ENCODE data around the gene CCDC148.

Gene CCDC148

DNA sequence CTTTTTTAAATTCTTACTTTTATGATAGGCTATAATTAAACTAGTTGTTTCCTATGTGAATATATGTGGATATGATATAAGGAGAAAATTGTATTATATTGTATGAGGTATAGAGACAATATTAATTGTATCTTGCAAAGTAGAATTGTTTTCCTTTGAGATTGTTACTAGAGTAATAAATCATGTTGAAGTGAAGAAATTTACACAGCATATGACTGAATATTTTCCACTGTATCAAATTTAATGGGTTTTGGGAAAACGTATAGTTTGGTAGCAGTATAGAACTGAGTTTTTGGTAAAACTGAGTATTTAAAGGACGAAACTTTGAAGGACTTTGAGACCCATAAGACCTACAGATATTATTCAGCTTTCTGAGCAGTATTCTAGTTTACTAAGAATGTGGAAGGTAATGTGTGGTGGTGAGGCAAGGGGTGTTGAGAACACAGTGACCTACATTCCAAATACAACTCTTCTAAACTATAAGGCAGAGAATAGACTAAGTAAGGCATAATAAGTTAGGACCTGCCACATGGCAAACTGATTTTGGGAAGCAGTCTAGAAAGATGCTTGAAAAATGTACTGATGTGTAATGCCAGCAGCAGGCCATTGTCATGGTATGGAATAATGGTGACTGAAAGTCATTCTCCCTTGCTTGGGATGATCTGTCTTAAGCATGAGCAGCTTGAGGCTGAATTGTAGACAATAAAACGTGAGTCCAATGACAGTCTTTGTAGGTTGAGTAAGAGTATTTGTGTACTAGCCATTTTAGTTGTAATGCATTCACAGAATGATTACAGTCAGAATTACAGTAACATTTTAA, 29.8 kb upstream of the CCDC148 start:
- CTCF ChIA-PET: interaction anchor here (1.2 kb wide), 1 partner anchor 306 kb away, joined by 3 read pairs; no protein-coding TSS in a partner anchor

DNA sequence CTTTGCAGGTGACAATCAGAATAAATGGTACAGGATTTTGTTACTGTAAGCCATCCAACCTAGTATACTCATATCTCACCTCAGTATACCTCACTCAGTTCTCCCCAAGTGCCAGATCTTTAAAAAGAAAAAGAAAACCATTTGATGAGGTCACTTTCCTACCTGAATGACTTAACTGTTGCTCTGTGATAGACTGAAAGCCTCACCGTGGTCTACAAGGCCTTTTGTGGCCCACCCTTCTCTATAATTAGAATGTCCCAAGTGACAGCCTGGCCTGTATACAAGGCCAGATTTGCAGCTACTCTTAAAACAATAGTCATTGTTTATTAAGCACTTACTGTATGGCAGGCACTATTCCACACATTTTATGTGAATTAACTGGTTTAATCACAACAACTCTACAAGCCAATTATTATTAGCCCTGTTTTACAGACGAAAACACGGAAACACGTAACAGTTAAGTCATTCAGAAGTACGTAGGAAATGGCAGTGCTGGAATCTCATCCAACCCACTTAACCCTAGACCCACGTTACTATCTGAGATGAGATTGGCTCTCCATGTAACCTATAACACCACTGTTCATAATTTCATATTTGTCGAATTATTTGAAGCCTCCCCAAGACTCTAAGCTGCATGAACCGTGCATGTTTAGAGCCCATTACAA, 28.5 kb upstream of the CCDC148 start:
- TF ChIP-seq RBAK (tag by site-specific recombination; IDR thresholded peaks at IDR 0.05): no peak
- no peak for TF ChIP-seq SETDB1 (IDR thresholded peaks at IDR 0.05; ENCODE audit: insufficient read length, low read length)
- peak; percentile 34; the same call in 1 of the 2 replicates for TF ChIP-seq ATF2 (tag by site-specific recombination; IDR thresholded peaks at IDR 0.05; ENCODE audit: low read depth)
- H3K4me3 ChIP-seq (ENCODE audit: low read depth, low read length): no peak overlapping the region
- ChIA-PET CTCF (interaction anchor here (1.2 kb wide), 1 partner anchor 449 kb away, joined by 4 read pairs; no protein-coding TSS in a partner anchor), POLR2A (no interaction called here)
- H3K27ac ChIP-seq (ENCODE audit: extremely low read depth, low read depth, low read length): no peak overlapping the region
- no peaks in the 10 kb centered on the region for H3K9me3 ChIP-seq (ENCODE audit: control insufficient read depth, insufficient read depth, low read depth, low read length)
- H3K36me3 ChIP-seq (ENCODE audit: control insufficient read depth in 2 of 2, insufficient read depth in 1 of 2, low read length in 2 of 2): no peaks in the 10 kb centered on the region
- peaks cover 18% of the 10 kb centered on the region for H3K4me1 ChIP-seq (ENCODE audit: control insufficient read depth, insufficient read depth, low read length)

More for the DNA sequence above, 29.8 kb upstream of the CCDC148 start:
- H3K36me3 ChIP-seq (ENCODE audit: control insufficient read depth in 2 of 2, insufficient read depth in 1 of 2, low read length in 2 of 2): no peaks in the 10 kb centered on the region
- no peak overlapping the region for H3K4me3 ChIP-seq (ENCODE audit: low read depth, low read length)
- POLR2A ChIA-PET: no interaction called here
- no peak overlapping the region for H3K27ac ChIP-seq (ENCODE audit: extremely low read depth, low read depth, low read length)
- peaks cover 18% of the 10 kb centered on the region for H3K4me1 ChIP-seq (ENCODE audit: control insufficient read depth, insufficient read depth, low read length)
- TF ChIP-seq ZNF792 (tag by site-specific recombination; IDR thresholded peaks at IDR 0.05) (no peak), ZNF423 (tag by site-specific recombination; IDR thresholded peaks at IDR 0.05) (no peak), ZFP37 (tag by site-specific recombination; IDR thresholded peaks at IDR 0.05) (no peak), ZBTB1 (tag by site-specific recombination; IDR thresholded peaks at IDR 0.05) (no peak), ZNF600 (tag by site-specific recombination; IDR thresholded peaks at IDR 0.05) (peak; percentile 57)
- TF ChIP-seq, protein P1, sequence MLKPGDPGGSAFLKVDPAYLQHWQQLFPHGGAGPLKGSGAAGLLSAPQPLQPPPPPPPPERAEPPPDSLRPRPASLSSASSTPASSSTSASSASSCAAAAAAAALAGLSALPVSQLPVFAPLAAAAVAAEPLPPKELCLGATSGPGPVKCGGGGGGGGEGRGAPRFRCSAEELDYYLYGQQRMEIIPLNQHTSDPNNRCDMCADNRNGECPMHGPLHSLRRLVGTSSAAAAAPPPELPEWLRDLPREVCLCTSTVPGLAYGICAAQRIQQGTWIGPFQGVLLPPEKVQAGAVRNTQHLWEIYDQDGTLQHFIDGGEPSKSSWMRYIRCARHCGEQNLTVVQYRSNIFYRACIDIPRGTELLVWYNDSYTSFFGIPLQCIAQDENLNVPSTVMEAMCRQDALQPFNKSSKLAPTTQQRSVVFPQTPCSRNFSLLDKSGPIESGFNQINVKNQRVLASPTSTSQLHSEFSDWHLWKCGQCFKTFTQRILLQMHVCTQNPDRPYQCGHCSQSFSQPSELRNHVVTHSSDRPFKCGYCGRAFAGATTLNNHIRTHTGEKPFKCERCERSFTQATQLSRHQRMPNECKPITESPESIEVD (tag by site-specific recombination; IDR thresholded peaks at IDR 0.05): peak; percentile 61
- no peaks in the 10 kb centered on the region for H3K9me3 ChIP-seq (ENCODE audit: control insufficient read depth, insufficient read depth, low read depth, low read length)

DNA sequence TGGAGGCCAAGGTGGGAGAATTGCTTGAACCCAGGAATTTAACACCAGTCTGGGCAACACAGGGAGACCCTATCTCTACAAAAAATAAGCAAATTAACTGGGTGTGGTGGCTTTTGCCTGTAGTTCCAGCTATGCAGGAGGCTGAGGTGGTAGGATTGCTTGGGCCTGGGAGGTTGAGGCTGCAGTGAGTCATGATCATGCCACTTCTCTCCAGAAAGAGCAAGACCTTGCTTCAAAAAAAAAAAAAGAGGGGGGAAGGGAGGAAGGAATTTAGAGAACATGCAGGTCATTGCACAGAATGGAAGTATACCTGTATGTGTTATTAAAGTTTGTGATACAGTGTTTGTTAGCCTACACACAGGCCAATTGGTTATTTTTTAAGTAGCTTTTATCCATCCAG, 26.0 kb upstream of the CCDC148 start:
- H3K27ac ChIP-seq (ENCODE audit: extremely low read depth, low read depth, low read length): no peak overlapping the region
- H3K4me1 ChIP-seq (ENCODE audit: control insufficient read depth, insufficient read depth, low read length): peaks cover 11% of the 10 kb centered on the region
- CTCF ChIA-PET: interaction anchor here (0.9 to 1.1 kb wide), 2 partner anchors 17 to 31 kb away, joined by 3 to 5 read pairs; no protein-coding TSS in a partner anchor
- H3K36me3 ChIP-seq (ENCODE audit: control insufficient read depth in 2 of 2, insufficient read depth in 1 of 2, low read length in 2 of 2): no peaks in the 10 kb centered on the region
- no peaks in the 10 kb centered on the region for H3K9me3 ChIP-seq (ENCODE audit: control insufficient read depth, insufficient read depth, low read depth, low read length)
- TF ChIP-seq GLIS1 (tag by site-specific recombination; IDR thresholded peaks at IDR 0.05): peak; percentile 19; the same call in 1 of the 2 replicates
- TF ChIP-seq SCRT1 (tag by site-specific recombination; IDR thresholded peaks at IDR 0.05; ENCODE audit: borderline replicate concordance): no peak
- no peak overlapping the region for H3K4me3 ChIP-seq (ENCODE audit: low read depth, low read length)
- POLR2A ChIA-PET: no interaction called here

DNA sequence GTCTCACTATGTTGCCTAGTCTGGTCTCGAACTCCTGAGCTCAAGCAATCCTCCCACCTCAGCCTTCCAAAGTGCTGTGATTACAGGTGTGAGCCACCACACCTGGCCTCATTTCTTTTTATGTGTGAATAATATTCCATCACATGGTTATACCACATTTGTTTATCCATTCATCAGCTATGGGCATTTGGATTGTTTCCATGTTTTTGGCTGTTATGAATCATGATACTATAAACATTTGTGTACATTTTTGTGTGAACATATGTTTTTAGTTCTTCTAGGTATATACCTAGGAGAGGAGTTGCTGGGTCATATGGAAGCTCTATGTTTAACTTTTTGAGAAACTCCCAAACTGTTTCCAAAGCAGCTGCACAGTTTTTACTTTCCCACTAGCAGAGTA, 24.6 kb upstream of the CCDC148 start:
- Histone ChIP-seq H3K36me3 (ENCODE audit: control insufficient read depth in 2 of 2, insufficient read depth in 1 of 2, low read length in 2 of 2) (no peaks in the 10 kb centered on the region), H3K4me3 (ENCODE audit: low read depth, low read length) (no peak overlapping the region), H3K9me3 (ENCODE audit: control insufficient read depth, insufficient read depth, low read depth, low read length) (no peaks in the 10 kb centered on the region), H3K4me1 (ENCODE audit: control insufficient read depth, insufficient read depth, low read length) (peaks cover 8% of the 10 kb centered on the region), H3K27ac (ENCODE audit: extremely low read depth, low read depth, low read length) (no peak overlapping the region)
- CTCF ChIA-PET: no interaction called here
- POLR2A ChIA-PET: no interaction called here
- TF ChIP-seq ZNF692 (tag by site-specific recombination; IDR thresholded peaks at IDR 0.05) (no peak), ZNF248 (tag by site-specific recombination; IDR thresholded peaks at IDR 0.05) (no peak), ZNF529 (tag by site-specific recombination; IDR thresholded peaks at IDR 0.05; ENCODE audit: insufficient replicate concordance) (no peak), ZNF596 (tag by site-specific recombination; IDR thresholded peaks at IDR 0.05) (no peak), GLIS2 (tag by site-specific recombination; IDR thresholded peaks at IDR 0.05) (no peak), TCF7L2 (IDR thresholded peaks at IDR 0.05; ENCODE audit: borderline replicate concordance, low read depth, low read length) (no peak), ZNF701 (tag by site-specific recombination; IDR thresholded peaks at IDR 0.05) (no peak), ZNF10 (tag by site-specific recombination; IDR thresholded peaks at IDR 0.05) (no peak), ZNF19 (tag by site-specific recombination; IDR thresholded peaks at IDR 0.05; ENCODE audit: low read depth) (no peak), WT1 (tag by site-specific recombination; IDR thresholded peaks at IDR 0.05) (no peak)
- TF ChIP-seq, protein P2, sequence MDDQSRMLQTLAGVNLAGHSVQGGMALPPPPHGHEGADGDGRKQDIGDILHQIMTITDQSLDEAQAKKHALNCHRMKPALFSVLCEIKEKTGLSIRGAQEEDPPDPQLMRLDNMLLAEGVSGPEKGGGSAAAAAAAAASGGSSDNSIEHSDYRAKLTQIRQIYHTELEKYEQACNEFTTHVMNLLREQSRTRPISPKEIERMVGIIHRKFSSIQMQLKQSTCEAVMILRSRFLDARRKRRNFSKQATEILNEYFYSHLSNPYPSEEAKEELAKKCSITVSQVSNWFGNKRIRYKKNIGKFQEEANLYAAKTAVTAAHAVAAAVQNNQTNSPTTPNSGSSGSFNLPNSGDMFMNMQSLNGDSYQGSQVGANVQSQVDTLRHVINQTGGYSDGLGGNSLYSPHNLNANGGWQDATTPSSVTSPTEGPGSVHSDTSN (CRISPR knock-in tag; IDR thresholded peaks at IDR 0.05): no peak
